Measurements from ENCODE around the gene METRNL.

The METRNL gene

GRCh38 chr17:83067718-83068261 lies 11.6 kb upstream of the METRNL start:
- DNase-seq (ENCODE audit: low read depth): no peak

- no peak for DNase-seq (ENCODE audit: low read depth)
These were observed 10.5 kb upstream of the METRNL start for GRCh38 chr17:83068641-83069570.

DNA sequence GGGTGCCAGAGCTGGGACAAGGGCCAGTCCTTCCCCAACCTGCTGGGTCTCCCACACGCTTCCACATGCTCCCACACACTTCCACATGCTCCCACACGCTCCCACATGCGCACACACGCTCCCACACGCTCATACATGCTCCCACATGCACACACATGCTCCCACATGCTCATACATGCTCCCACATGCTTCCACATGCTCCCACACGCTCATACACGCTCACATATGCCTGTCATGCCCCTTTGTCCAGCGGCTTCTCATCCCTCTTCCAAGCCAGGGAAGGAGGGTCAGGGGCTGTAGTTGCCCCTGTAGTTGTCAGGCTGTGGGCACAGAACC lies 9.9 kb upstream of the METRNL start:
- DNase-seq (ENCODE audit: low read depth): no peak

- no peak for DNase-seq (ENCODE audit: low read depth)
These were observed 9.3 kb upstream of the METRNL start for GRCh38 chr17:83069931-83070742.

GRCh38 chr17:83070800-83071341 lies 8.5 kb upstream of the METRNL start:
- no peak for DNase-seq (ENCODE audit: low read depth)

DNA sequence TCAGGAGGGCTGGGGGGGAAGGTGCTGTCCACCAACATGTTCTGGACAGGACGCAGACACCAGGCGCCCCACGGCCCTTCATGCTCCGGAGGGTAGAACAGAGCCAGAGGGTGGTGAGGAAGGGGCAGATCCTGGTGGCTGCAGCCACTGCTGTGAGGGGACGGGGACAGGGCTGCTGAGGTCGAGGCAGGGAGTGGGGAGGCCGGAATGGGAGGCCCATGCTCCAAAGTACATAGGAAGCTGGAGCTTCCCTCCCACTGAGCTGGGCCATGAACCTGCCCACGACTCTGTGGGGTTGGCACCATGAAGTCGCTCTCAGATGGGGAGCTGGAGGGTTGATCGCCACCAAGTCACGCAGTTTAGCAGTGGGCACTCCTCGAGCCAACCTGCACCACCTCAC lies 8.0 kb upstream of the METRNL start:
- DNase-seq (ENCODE audit: low read depth): no peak

DNA sequence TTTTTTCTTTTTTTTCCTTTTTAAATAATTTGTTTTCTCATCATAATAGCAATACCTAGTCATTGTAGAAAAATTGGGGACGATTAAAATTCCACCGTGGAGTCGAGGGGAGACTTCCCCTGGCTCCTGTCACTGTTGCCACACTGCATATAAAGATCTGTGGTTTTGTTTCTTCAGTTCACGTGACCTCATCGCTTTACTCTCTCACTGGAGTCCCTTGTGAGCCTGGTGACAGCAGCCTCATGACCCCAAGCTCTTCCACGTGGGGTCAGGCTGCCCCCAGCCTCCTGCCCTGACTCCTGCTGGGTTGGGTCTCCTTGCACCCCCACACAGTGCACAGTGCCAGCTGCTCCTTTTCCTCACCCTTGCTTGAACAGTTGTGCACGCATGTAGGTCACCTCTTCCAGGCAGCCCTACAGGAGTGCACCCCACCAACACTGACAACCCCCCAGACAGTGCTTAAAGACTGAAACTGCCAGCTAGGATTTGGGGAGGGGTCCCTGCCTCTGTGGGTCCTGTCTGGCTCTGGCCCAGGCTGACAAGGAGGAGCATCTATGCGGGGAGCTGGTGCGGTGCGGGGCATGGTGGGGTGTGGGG lies 7.3 kb upstream of the METRNL start:
- no peak for DNase-seq (ENCODE audit: low read depth)

GRCh38 chr17:83072600-83073358 lies 6.6 kb upstream of the METRNL start:
- no peak for DNase-seq (ENCODE audit: low read depth)

DNA sequence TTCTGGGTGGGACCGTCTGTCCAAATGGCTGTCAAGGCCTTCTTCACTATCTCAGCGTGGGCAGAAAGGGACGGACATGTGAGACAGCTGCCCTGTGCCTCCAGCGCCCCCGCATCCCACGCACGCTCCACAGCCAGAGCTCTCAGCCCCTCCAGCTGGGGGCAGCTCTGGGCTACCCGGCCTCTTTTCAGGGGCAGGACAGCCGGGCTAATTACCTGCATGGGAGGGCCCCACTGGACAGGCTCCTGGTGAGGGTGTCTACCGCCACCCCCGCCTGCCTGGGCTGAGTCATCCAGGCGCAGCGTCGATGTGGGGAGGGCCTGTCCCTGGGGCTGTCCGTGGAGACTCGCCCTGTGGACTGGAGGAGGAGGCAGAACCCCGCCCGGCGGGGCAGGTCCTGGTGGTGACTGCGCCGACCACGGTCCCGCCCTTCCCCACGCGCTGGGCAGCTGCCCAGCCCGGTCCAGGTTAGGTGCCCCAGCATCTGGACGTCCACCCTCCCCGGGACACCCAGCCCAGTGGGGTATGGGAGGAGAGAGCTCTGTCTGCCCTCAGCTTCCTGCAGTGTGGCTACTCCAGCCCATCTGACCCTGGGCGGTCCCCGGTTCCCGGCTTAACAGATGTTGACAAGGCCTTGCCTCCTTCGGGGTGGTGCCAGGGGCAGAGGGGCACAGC lies 5.9 kb upstream of the METRNL start:
- DNase-seq (ENCODE audit: low read depth): no peak

DNA sequence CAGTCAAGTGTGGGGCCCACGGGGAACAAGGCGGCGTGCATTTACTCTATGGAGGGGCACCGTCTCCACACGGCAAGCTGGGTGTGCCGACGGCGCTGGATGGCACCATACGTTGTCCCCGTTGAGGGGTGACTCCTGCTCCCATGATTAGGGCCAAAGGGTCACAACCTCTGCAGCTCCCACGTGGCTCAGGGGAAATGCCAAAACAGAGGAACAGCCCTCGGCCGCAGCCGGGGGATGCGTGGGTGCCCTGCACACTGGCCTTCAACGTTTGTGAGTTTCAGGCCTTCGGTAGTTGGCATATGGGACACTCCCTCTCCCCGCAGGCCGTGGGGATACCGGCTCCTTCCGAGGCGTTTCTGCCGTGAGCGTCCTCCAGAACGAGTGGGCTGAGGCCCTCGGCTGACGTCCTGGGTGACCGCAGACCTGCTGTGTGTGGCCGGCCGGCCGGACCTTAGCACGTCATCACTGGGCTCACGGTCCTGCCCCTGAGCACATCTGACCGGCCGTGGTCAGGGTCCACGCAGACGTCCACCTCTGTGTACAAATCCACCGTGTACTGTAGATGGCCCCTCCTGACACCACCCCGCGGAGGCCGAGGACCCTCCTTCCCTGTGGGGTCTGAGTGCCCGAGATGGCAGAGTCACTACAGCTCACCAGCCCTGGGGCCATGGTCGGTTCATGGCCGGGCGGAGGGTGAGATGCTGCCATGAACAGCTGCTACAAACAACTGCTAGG lies 4.8 kb upstream of the METRNL start:
- DNase-seq (ENCODE audit: low read depth): no peak

GRCh38 chr17:83075270-83075880 lies 4.0 kb upstream of the METRNL start:
- no peak for DNase-seq (ENCODE audit: low read depth)

- no peak for DNase-seq (ENCODE audit: low read depth)
These were observed 2.5 kb upstream of the METRNL start for GRCh38 chr17:83076938-83077337.

GRCh38 chr17:83077411-83077810 lies 2.0 kb upstream of the METRNL start:
- no peak for DNase-seq (ENCODE audit: low read depth)

- no peak for DNase-seq (ENCODE audit: low read depth)
These were observed 1.5 kb upstream of the METRNL start for GRCh38 chr17:83077939-83078338.

DNA sequence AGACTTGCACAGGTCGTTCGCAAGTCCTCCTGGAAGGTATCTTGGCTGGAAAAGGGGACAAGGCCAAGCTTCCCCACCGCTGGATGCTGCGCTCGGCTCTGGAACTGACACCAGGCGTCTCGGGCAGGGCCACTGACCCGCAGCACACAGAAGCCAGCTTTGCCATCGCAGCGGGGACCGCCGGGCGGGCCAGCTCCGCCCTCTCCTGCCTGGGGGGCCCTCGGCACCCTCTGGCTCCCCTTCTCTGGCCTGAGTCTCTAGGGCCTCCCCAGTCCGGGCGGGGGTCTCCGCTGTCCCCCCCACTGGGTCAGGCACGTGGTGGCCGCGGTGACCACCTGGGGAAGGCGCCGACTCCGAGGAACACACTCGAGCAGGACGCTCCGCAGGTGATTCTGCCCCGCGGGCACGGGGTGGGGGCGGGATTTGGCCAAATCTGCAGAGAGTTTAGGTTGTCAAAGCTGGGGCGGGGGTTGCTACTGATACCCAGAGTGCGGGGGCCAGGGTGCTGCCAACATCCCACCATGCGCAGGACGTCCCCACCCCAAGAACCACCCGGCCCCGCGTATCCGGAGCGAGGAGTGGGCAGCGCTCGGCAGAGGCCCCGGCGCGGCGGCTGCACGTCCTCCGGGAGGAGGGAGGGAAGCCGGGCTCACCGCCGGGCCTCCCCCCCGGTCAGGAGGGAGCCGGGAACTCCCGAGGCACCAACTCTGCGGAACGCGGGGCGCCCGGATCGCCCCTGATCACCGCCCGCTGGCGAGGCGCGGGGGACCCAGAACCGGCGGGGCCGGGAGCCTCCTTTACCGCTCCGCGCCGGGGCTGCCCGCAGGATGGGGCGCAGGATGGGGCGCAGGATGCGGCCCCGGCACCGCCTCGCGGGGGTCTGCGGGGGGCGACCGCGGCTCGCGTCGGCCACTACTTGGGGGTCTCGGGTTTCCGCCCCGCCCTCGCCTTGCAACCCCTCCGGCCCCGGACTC lies 744 bp upstream of the METRNL start:
- no peak for DNase-seq (ENCODE audit: low read depth)

DNA sequence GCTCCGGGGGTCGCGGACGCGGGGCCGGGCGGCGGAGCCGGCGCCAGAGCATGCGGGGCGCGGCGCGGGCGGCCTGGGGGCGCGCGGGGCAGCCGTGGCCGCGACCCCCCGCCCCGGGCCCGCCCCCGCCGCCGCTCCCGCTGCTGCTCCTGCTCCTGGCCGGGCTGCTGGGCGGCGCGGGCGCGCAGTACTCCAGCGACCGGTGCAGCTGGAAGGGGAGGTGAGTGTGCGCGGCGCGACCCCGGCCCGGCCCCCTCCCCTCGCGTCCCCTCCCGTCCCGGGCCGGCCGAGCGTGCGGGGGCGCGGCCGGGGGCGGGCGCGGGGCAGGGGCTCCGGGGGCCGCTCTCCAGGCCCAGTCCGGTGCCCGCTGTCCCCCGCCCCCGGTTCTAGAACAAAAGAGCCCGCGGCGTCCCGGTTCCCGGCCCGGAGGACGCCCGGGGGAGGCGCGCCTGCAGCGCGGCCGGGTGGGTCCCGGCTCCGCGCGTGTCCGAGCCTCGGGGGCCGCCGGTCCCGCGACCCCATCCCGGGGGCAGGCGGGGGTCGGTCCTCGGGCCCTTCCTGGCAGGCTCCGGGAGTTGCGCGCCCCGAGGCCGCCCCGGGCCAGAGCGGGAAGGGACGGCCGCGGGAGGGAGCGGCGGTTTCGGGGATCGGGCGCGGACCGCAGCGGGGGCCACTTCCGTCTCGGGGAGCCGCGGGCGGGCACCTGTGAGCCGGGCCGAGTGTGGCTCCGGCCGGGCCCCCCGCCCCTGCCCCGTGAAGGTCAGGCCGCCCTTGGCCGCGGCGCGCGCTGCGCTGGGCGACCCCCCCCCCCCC lies 563 bp downstream of the METRNL start:
- no peak for DNase-seq (ENCODE audit: low read depth)

GRCh38 chr17:83080579-83080857 lies 1.1 kb downstream of the METRNL start:
- no peak for DNase-seq (ENCODE audit: low read depth)
